Upper lobe of left lung (tissue), 6 donors: ENCODE results near the gene ZFP2. TPM values are rescaled to one million over a fixed set of nuclear protein-coding genes. Genes with fewer than 3 reads are reported as not detected.
"Not testable (repeated sequence)": the region's sequence is repeated elsewhere in the genome, so short reads cannot be mapped to it uniquely, and the experiment has no call there.

Experiments used
- ATAC-seq, 2 donors: fragments of 200-7000 bp; cut with Tn5 transposase; one replicate each; pipeline ENCODE4 v1.9.1; 2022; ENCODE audit warnings: mild to moderate bottlenecking in 2 of 2, moderate library complexity in 2 of 2; ENCODE audit not compliant: low FRiP score in 2 of 2
- DNase-seq, 2 donors: peaks; one replicate each; pipeline ENCODE4 v3.0.0-alpha.2; 2019 to 2020
- H3K27ac ChIP-seq, 4 donors: fragments of 200-600 bp; sonication (generic); one replicate each; pipeline ENCODE4 v1.5.1; 2016 to 2019
- H3K27me3 ChIP-seq, 4 donors: fragments of 200-600 bp; sonication (generic); one replicate each; pipeline ENCODE4 v1.5.1; 2017 to 2019
- H3K36me3 ChIP-seq, 4 donors: fragments of 200-600 bp; sonication (generic); one replicate each; pipeline ENCODE4 v1.5.1; 2016 to 2019
- H3K4me1 ChIP-seq, 4 donors: fragments of 200-600 bp; sonication (generic); one replicate each; pipeline ENCODE4 v1.5.1; 2018 to 2019
- H3K4me3 ChIP-seq, 4 donors: fragments of 200-600 bp; sonication (generic); one replicate each; pipeline ENCODE4 v1.5.1; 2017 to 2019; ENCODE audit warnings: mild to moderate bottlenecking in 2 of 4, moderate library complexity in 1 of 4
- H3K9me3 ChIP-seq, 4 donors: fragments of 200-600 bp; sonication (generic); one replicate each; pipeline ENCODE4 v1.5.1; 2018 to 2019
- CTCF ChIP-seq, 6 experiments: fragments of 450-650 bp in 4 of 6; fragments of 200-600 bp in 2 of 6; sonication (generic) in 2 of 6; IDR thresholded peaks; one replicate each; pipeline ENCODE4 v1.5.1; 2016 to 2019; ENCODE audit warnings: antibody characterized with exemption in 6 of 6
- EP300 ChIP-seq, 4 donors: sonication (generic); formaldehyde crosslinking; IDR thresholded peaks; one replicate each; pipeline ENCODE4 v1.5.1; 2017; ENCODE audit warnings: antibody characterized with exemption in 4 of 4, control low read depth in 2 of 4
- POLR2A ChIP-seq, 4 donors: fragments of 450-650 bp; IDR thresholded peaks; one replicate each; pipeline ENCODE4 v1.5.1; 2016 to 2017; ENCODE audit warnings: antibody characterized with exemption in 4 of 4, mild to moderate bottlenecking in 2 of 4
- POLR2AphosphoS5 ChIP-seq, 2 donors: sonication (generic); formaldehyde crosslinking; IDR thresholded peaks; one replicate each; pipeline ENCODE4 v1.5.1; 2017; ENCODE audit warnings: antibody characterized with exemption in 2 of 2
- WGBS, 2 donors: methylation state at CpG; one replicate each; pipeline ENCODE4 v1.1.5; 2017 to 2018; 5-methylcytosine and 5-hydroxymethylcytosine counted together
- total RNA-seq, 6 donors: library from RNA; depleted of rRNA in 4 of 6; stranded (reverse); fragments of >200 nt in 4 of 6; gene quantifications; one replicate each; pipeline versions ENCODE4 v1.1.0 to v1.2.1, GENCODE V29; 2016 to 2021
- donor health status: DM: no; HTN: no; CAD: no; lungs with moderate emphysema.
- donor health status: DM: no; HTN: yes; CAD: no; lungs with severe emphysema.

ZFP2 gene
- total RNA-seq, 6 donors from 2014 or later = 0.55 to 4.2 (median 1.0) TPM

- no peak overlapping the region for H3K27ac ChIP-seq
- 93 to 98% methylated on average over 7 to 8 of the region's 8 CpGs for WGBS, 2 donors
- peaks cover 12 to 42% (median 36%) of the 10 kb centered on the region in 4 donors for H3K9me3 ChIP-seq
- no peaks in the 10 kb centered on the region for H3K4me1 ChIP-seq
- ATAC-seq (no peak), DNase-seq (no peak)
- no peaks in the 10 kb centered on the region for H3K27me3 ChIP-seq
- no peak for TF ChIP-seq EP300 (IDR thresholded peaks at IDR 0.05)
- no peak for TF ChIP-seq CTCF (IDR thresholded peaks at IDR 0.05)
- no peak for TF ChIP-seq POLR2A (IDR thresholded peaks at IDR 0.05)
- no peak for TF ChIP-seq POLR2AphosphoS5 (IDR thresholded peaks at IDR 0.05)
- H3K4me3 ChIP-seq = no peak overlapping the region
- H3K36me3 ChIP-seq = peaks cover 21 to 99% (median 72%) of the 10 kb centered on the region in 4 donors
Observed at GRCh38 chr5:178870411-178870810, 25.3 kb upstream of the ZFP2 start.

GRCh38 chr5:178872302-178872701 is 23.4 kb upstream of the ZFP2 start:
- H3K27me3 ChIP-seq = no peaks in the 10 kb centered on the region
- peaks cover 28 to 59% (median 54%) of the 10 kb centered on the region in 4 donors for H3K9me3 ChIP-seq
- H3K4me1 ChIP-seq = no peaks in the 10 kb centered on the region
- H3K27ac ChIP-seq = no peak overlapping the region
- ATAC-seq = no peak
- no peak overlapping the region for H3K4me3 ChIP-seq
- 97 to 98% methylated on average over 1 of the region's 1 CpG for WGBS, 2 donors
- TF ChIP-seq CTCF (IDR thresholded peaks at IDR 0.05) (no peak), EP300 (IDR thresholded peaks at IDR 0.05) (no peak), POLR2AphosphoS5 (IDR thresholded peaks at IDR 0.05) (no peak), POLR2A (IDR thresholded peaks at IDR 0.05) (no peak)
- no peak for DNase-seq
- peaks cover 24 to 99% (median 72%) of the 10 kb centered on the region in 4 donors for H3K36me3 ChIP-seq

GRCh38 chr5:178883115-178883694 is 12.5 kb upstream of the ZFP2 start:
- WGBS, 2 donors = 98% methylated on average over 4 of the region's 4 CpGs
- not testable (repeated sequence) for ATAC-seq, DNase-seq, H3K27ac ChIP-seq, H3K4me3 ChIP-seq, H3K27me3 ChIP-seq, H3K4me1 ChIP-seq
- peaks cover 11 to 92% (median 57%) of the 10 kb centered on the region in 4 donors for H3K36me3 ChIP-seq
- peaks cover 62 to 100% (median 94%) of the 10 kb centered on the region in 4 donors for H3K9me3 ChIP-seq

GRCh38 chr5:178883815-178884430 is 11.8 kb upstream of the ZFP2 start:
- no peak overlapping the region for H3K4me3 ChIP-seq
- TF ChIP-seq POLR2A (IDR thresholded peaks at IDR 0.05) = no peak
- TF ChIP-seq POLR2AphosphoS5 (IDR thresholded peaks at IDR 0.05) = no peak
- TF ChIP-seq CTCF (IDR thresholded peaks at IDR 0.05) = no peak
- no peak for TF ChIP-seq EP300 (IDR thresholded peaks at IDR 0.05)
- no peak for DNase-seq
- no peaks in the 10 kb centered on the region for H3K27me3 ChIP-seq
- H3K4me1 ChIP-seq = no peaks in the 10 kb centered on the region
- H3K27ac ChIP-seq = no peak overlapping the region
- peaks cover 11 to 89% (median 51%) of the 10 kb centered on the region in 4 donors for H3K36me3 ChIP-seq
- 97% methylated on average over 6 of the region's 6 CpGs for WGBS, 2 donors
- H3K9me3 ChIP-seq = peaks cover 62 to 94% (median 91%) of the 10 kb centered on the region in 4 donors
- no peak for ATAC-seq

- Histone ChIP-seq H3K36me3 (peaks cover 0 to 4% (median 0%) of the 10 kb centered on the region in 4 donors), H3K4me3 (no peak overlapping the region), H3K9me3 (peaks cover 0 to 33% (median 16%) of the 10 kb centered on the region in 4 donors), H3K4me1 (peaks cover 0 to 8% (median 2%) of the 10 kb centered on the region in 4 donors), H3K27ac (no peak overlapping the region), H3K27me3 (no peaks in the 10 kb centered on the region)
- no peak for DNase-seq
- ATAC-seq = no peak
- no peak for TF ChIP-seq POLR2A (IDR thresholded peaks at IDR 0.05)
- TF ChIP-seq CTCF (IDR thresholded peaks at IDR 0.05) = no peak
- TF ChIP-seq POLR2AphosphoS5 (IDR thresholded peaks at IDR 0.05) = no peak
- no peak for TF ChIP-seq EP300 (IDR thresholded peaks at IDR 0.05)
- WGBS, 2 donors = 82 to 84% methylated on average over 5 of the region's 5 CpGs
Observed at GRCh38 chr5:178899289-178899688, 3.6 kb downstream of the ZFP2 start.
